K562 (cell line): Measurements from ENCODE around the gene ACOT13. TPM values are rescaled to one million over a fixed set of nuclear protein-coding genes. Genes with fewer than 3 reads are reported as not detected.

Source experiments
- ATAC-seq: fragments of 200-7000 bp; cut with Tn5 transposase; 3 replicates; pipeline ENCODE4 v1.9.1; 2020; ENCODE audit warnings: moderate library complexity
- BruUV-seq: library from RNA; stranded (reverse); fragments of 400-500 nt; replicated peaks from 2 replicates; lab custom pipeline; 2021; lab: Mats Ljungman, UMichigan
- CTCF ChIA-PET: fragments of 300-600 bp; formaldehyde crosslinking; extraction: SDS; loops from one replicate; lab custom pipeline; 2021; ENCODE audit warnings: low intra/inter-chr PET ratio; lab: Yijun Ruan, JAX
- POLR2A ChIA-PET: fragments of 300-600, 350-650 bp; sonication (Branson Sonifier 250); formaldehyde crosslinking; extraction: SDS; loops from one replicate; lab custom pipeline; 2021; ENCODE audit warnings: antibody characterized with exemption, inconsistent platforms; lab: Yijun Ruan, JAX
- DNase-seq, 4 experiments: peaks; one replicate each; pipeline versions ENCODE4 v3.0.0 to v3.0.0-alpha.2; 2011 to 2018; ENCODE audit warnings: low spot score in 3 of 4, mixed read lengths in 3 of 4; ENCODE audit errors: extremely low read depth in 1 of 4
- FAIRE-seq: peaks from 2 replicates; lab custom pipeline; 2011; peaks lifted over from hg19 to GRCh38; lab: Jason Lieb, UNC
- H2AFZ ChIP-seq: 2 replicates; pipeline ENCODE4 v1.6.0; 2011; ENCODE audit warnings: low read depth, low read length, control low read depth, inconsistent platforms
- H3K27ac ChIP-seq: fragments of 200-600 bp; 3 replicates; pipeline ENCODE4 v1.8.0; 2011; ENCODE audit warnings: low read depth, mild to moderate bottlenecking, control low read depth, inconsistent platforms, low read length, moderate library complexity, mixed read lengths; ENCODE audit errors: extremely low read depth
- H3K27me3 ChIP-seq, 2 experiments: fragments of 300-600 bp in 1 of 2; 2 replicates in 1 of 2; 3 replicates in 1 of 2; pipeline versions ENCODE4 v1.6.0 to v1.8.0; 2011; ENCODE audit warnings: inconsistent platforms in 2 of 2, low read length in 2 of 2, mild to moderate bottlenecking in 1 of 2, mixed read lengths in 1 of 2, moderate library complexity in 1 of 2; ENCODE audit not compliant: control insufficient read depth in 2 of 2, insufficient read depth in 2 of 2
- H3K36me3 ChIP-seq: fragments of 300-600 bp; 3 replicates; pipeline ENCODE4 v1.8.0; 2011; ENCODE audit warnings: mild to moderate bottlenecking, low read length, inconsistent platforms; ENCODE audit not compliant: control insufficient read depth, insufficient read depth
- H3K4me1 ChIP-seq, 2 experiments: fragments of 200-600 bp in 1 of 2; replicated peaks in 1 of 2; 2 replicates in 1 of 2; 3 replicates in 1 of 2; pipeline versions ENCODE4 v1.5.1 to v1.8.0; 2011; ENCODE audit warnings: inconsistent platforms in 2 of 2, low read length in 2 of 2, mild to moderate bottlenecking in 1 of 2, mixed read lengths in 1 of 2, moderate library complexity in 1 of 2; ENCODE audit not compliant: control insufficient read depth in 2 of 2, insufficient read depth in 2 of 2
- H3K4me2 ChIP-seq: 2 replicates; pipeline ENCODE4 v1.6.1; 2011; ENCODE audit warnings: low read length, control low read depth, inconsistent platforms, mixed read lengths; ENCODE audit not compliant: insufficient read depth
- H3K4me3 ChIP-seq: fragments of 200-600 bp; sonication (generic), shearing (Covaris generic); 2 replicates; pipeline ENCODE4 v1.5.1; 2016; ENCODE audit warnings: control low read depth, inconsistent platforms
- H3K79me2 ChIP-seq: fragments of 200-600 bp; 3 replicates; pipeline ENCODE4 v1.8.0; 2011; ENCODE audit warnings: low read length, inconsistent platforms; ENCODE audit not compliant: control insufficient read depth, insufficient read depth
- H3K9ac ChIP-seq, 2 experiments: 2 replicates each; pipeline versions ENCODE4 v1.6.0 to v1.6.1; 2011; ENCODE audit warnings: low read depth in 2 of 2, low read length in 2 of 2, control low read depth in 1 of 2, inconsistent platforms in 1 of 2, mild to moderate bottlenecking in 1 of 2, mixed read lengths in 1 of 2; ENCODE audit not compliant: insufficient read depth in 1 of 2
- H3K9me1 ChIP-seq: one replicate; pipeline ENCODE4 v1.6.0; 2011; ENCODE audit warnings: inconsistent platforms, mild to moderate bottlenecking, low read length, moderate library complexity; ENCODE audit not compliant: control insufficient read depth, insufficient read depth
- H3K9me3 ChIP-seq: replicated peaks from 2 replicates; pipeline ENCODE4 v1.5.1; 2011; ENCODE audit warnings: low read depth, low read length, inconsistent platforms; ENCODE audit not compliant: control insufficient read depth, insufficient read depth
- H4K20me1 ChIP-seq: replicated peaks from 2 replicates; pipeline ENCODE4 v1.6.1; 2011; ENCODE audit warnings: low read length, inconsistent platforms, mixed read lengths; ENCODE audit not compliant: control insufficient read depth, insufficient read depth
- ATF2 ChIP-seq: sonication (generic); formaldehyde crosslinking; IDR thresholded peaks from 2 replicates; pipeline ENCODE4 v1.8.1; 2022; ENCODE audit warnings: missing genetic modification reagents
- CAMTA2 ChIP-seq: fragments of 250-450 bp; sonication (Bioruptor Pico); conservative IDR thresholded peaks from 2 replicates; pipeline ENCODE4 v1.5.1; 2022
- NCOA1 ChIP-seq: fragments of 450-650 bp; IDR thresholded peaks from 2 replicates; pipeline ENCODE4 v1.6.1; 2016; ENCODE audit warnings: low read depth
- RREB1 ChIP-seq: fragments of 250-450 bp; sonication (Bioruptor Pico); IDR thresholded peaks from 2 replicates; pipeline ENCODE4 v1.4.0; 2020
- WGBS: fragments of 100-300 bp; shearing (Covaris generic); methylation state at CpG from one replicate; pipeline ENCODE4 v1.1.6; 2016; ENCODE audit warnings: low coverage, mixed read lengths; ENCODE audit not compliant: insufficient coverage; ENCODE audit errors: missing lambda C conversion rate; 5-methylcytosine and 5-hydroxymethylcytosine counted together
- in situ Hi-C: fragments of 300-500 bp; cut with MboI; formaldehyde crosslinking; loops from 4 replicates; pipeline ENCODE4 v1.15.0; 2018; ENCODE audit warnings: inconsistent platforms, mixed read lengths
- intact Hi-C: fragments of 100-400 bp; cut with micrococcal nuclease; formaldehyde crosslinking; loops from 2 replicates; pipeline ENCODE4 v1.14.2; 2022
- polyA plus RNA-seq, 8 experiments: library from polyadenylated mRNA; depleted of rRNA in 4 of 8; stranded (reverse) in 5 of 8; unstranded in 3 of 8; fragments of >200 nt; fragmentation: Nextera tagmentation in 2 of 8; fragmentation: Illumina TruSeq in 1 of 8; extraction: Ambion mirVana in 2 of 8; extraction: Trizol in 1 of 8; gene quantifications; 2 replicates each; pipeline versions ENCODE4 v1.2.1 to v1.2.3, GENCODE V29; 2011 to 2014; ENCODE audit warnings: inconsistent platforms in 1 of 8, missing spikeins in 1 of 8
- total RNA-seq, 7 experiments: library from RNA; depleted of rRNA in 6 of 7; stranded (reverse); fragments of >200 nt in 6 of 7; fragmentation: Illumina TruSeq in 2 of 7; extraction: Trizol in 2 of 7; gene quantifications; 2 replicates each; pipeline versions ENCODE4 v1.2.1 to v1.2.3, GENCODE V29; 2011 to 2021; ENCODE audit warnings: low replicate concordance in 1 of 7

The ACOT13 gene
- total and polyA plus RNA-seq, 9 of the 15 experiments (the other 6 are each of a cell fraction or from before 2014, with no cell fraction given), result 14.1 to 129 (median 65.7) TPM

GRCh38 chr6:24692848-24693592, 26.1 kb downstream of the ACOT13 start:
- intact Hi-C loops (no loop called here), in situ Hi-C loops (no loop called here)
- Histone ChIP-seq H3K9ac (no peak overlapping the region), H3K4me2 (no peak overlapping the region), H2AFZ (no peak overlapping the region), H3K36me3 (peaks cover 5% of the 10 kb centered on the region; the same call in 2 of the 3 replicates), H3K4me3 (no peak overlapping the region), H3K79me2 (no peaks in the 10 kb centered on the region), H3K9me3 (no peaks in the 10 kb centered on the region), H3K27ac (no peak overlapping the region), H3K27me3 (no peaks in the 10 kb centered on the region), H4K20me1 (no peaks in the 10 kb centered on the region), H3K4me1 (no peaks in the 10 kb centered on the region), H3K9me1 (no peaks in the 10 kb centered on the region)
- WGBS, result 82% methylated on average over 2 of the region's 2 CpGs
- FAIRE-seq (no peak), ATAC-seq (0 out of 3 replicates have a peak, but pooled peaks have one; percentile 30), DNase-seq (no peak)
- BruUV-seq, result no TSS peak
- POLR2A ChIA-PET, result interaction anchor here (0.6 to 1.2 kb wide), 5 partner anchors 9 to 1330 kb away, joined by 3 to 4 read pairs (median 3); no protein-coding TSS in a partner anchor
- CTCF ChIA-PET, result interaction anchor here (3.5 kb wide), 1 partner anchor 111 kb away, joined by 67 read pairs; no protein-coding TSS in a partner anchor
- no peak for TF ChIP-seq ATF2 (CRISPR knock-in tag)
- TF ChIP-seq NCOA1, result no peak
- TF ChIP-seq CAMTA2 (CRISPR knock-in tag), result no peak
- TF ChIP-seq RREB1 (CRISPR knock-in tag), result no peak
